GM19397 (cell line): ENCODE measurements around the gene PGF.

Source experiments
- ATAC-seq: cut with Tn5 transposase; IDR thresholded peaks from one replicate; pipeline ENCODE4 v1.9.1; 2021; ENCODE audit warnings: mild to moderate bottlenecking, moderate library complexity; ENCODE audit not compliant: unreplicated experiment

The PGF gene

GRCh38 chr14:74959596-74960180 is 4.3 kb upstream of the PGF start:
- ATAC-seq: no peak

- no peak for ATAC-seq
These were observed 1.1 kb upstream of the PGF start for GRCh38 chr14:74956280-74957072.

- ATAC-seq: no peak
These were observed 556 bp upstream of the PGF start for GRCh38 chr14:74956027-74956279.

- no peak for ATAC-seq
These were observed 509 bp downstream of the PGF start for GRCh38 chr14:74954947-74955228.

- ATAC-seq: no peak
These were observed 1.0 kb downstream of the PGF start for GRCh38 chr14:74954232-74954946.

GRCh38 chr14:74953686-74954085 is 1.7 kb downstream of the PGF start:
- ATAC-seq: no peak

- ATAC-seq: no peak
These were observed 2.5 kb downstream of the PGF start for GRCh38 chr14:74952697-74953484.

GRCh38 chr14:74952180-74952665 is 3.2 kb downstream of the PGF start:
- ATAC-seq: no peak

- ATAC-seq: no peak
These were observed 3.8 kb downstream of the PGF start for GRCh38 chr14:74951443-74952179.

- ATAC-seq: no peak
These were observed 4.5 kb downstream of the PGF start for GRCh38 chr14:74950795-74951442.

- no peak for ATAC-seq
These were observed 5.4 kb downstream of the PGF start for GRCh38 chr14:74949859-74950573.

GRCh38 chr14:74949191-74949601 is 6.2 kb downstream of the PGF start:
- ATAC-seq: no peak

GRCh38 chr14:74948228-74949175 is 6.9 kb downstream of the PGF start:
- ATAC-seq: no peak

GRCh38 chr14:74947353-74948227 is 7.8 kb downstream of the PGF start:
- no peak for ATAC-seq

- no peak for ATAC-seq
These were observed 8.6 kb downstream of the PGF start for GRCh38 chr14:74946659-74947281.

- no peak for ATAC-seq
These were observed 9.3 kb downstream of the PGF start for GRCh38 chr14:74945852-74946658.
